OCI-LY3 (cell line): Measurements from ENCODE around the gene ST3GAL4.

Source experiments
- H2AFZ ChIP-seq: fragments of 200-600, 300-600 bp; shearing (Covaris generic); 2 replicates; pipeline ENCODE4 v1.6.0; 2014; ENCODE audit warnings: antibody characterized with exemption, low read depth, low read length
- H3K27ac ChIP-seq: fragments of 200-600, 300-600 bp; sonication (generic); 2 replicates; pipeline ENCODE4 v1.5.1; 2014; ENCODE audit warnings: mild to moderate bottlenecking, low read length, moderate library complexity, mixed read lengths
- H3K27me3 ChIP-seq: fragments of 200-600, 300-600 bp; sonication (generic); 2 replicates; pipeline ENCODE4 v1.6.1; 2014; ENCODE audit warnings: low read depth, low read length, mixed read lengths
- H3K36me3 ChIP-seq: fragments of 200-600, 300-600 bp; sonication (generic); replicated peaks from 2 replicates; pipeline ENCODE3; 2014; ENCODE audit warnings: low read depth, low read length, mixed read lengths
- H3K4me1 ChIP-seq: fragments of 300-600, 200-600 bp; sonication (generic); 2 replicates; pipeline ENCODE4 v1.6.1; 2014; ENCODE audit warnings: low read length, mixed read lengths
- H3K4me2 ChIP-seq: fragments of 200-600, 300-600 bp; sonication (generic); 2 replicates; pipeline ENCODE4 v1.6.1; 2014; ENCODE audit warnings: low read length, mixed read lengths
- H3K4me3 ChIP-seq: fragments of 300-600, 200-600 bp; sonication (generic); 2 replicates; pipeline ENCODE4 v1.5.1; 2014; ENCODE audit warnings: antibody characterized with exemption, mild to moderate bottlenecking, low read length, moderate library complexity
- H3K79me2 ChIP-seq: fragments of 300-600, 200-600 bp; shearing (Covaris generic); 2 replicates; pipeline ENCODE4 v1.6.1; 2014; ENCODE audit warnings: mild to moderate bottlenecking, low read length, mixed read lengths
- H3K9ac ChIP-seq: fragments of 300-600, 200-600 bp; shearing (Covaris generic); 2 replicates; pipeline ENCODE4 v1.6.0; 2014; ENCODE audit warnings: mild to moderate bottlenecking, low read length, moderate library complexity
- H3K9me3 ChIP-seq: fragments of 200-600, 300-600 bp; shearing (Covaris generic); 2 replicates; pipeline ENCODE4 v1.6.1; 2014; ENCODE audit warnings: low read length, mixed read lengths; ENCODE audit not compliant: insufficient read depth
- H4K20me1 ChIP-seq: fragments of 200-600, 300-600 bp; sonication (generic); 2 replicates; pipeline ENCODE4 v1.6.1; 2016; ENCODE audit warnings: low read length, mixed read lengths; ENCODE audit not compliant: insufficient read depth
- EZH2phosphoT487 ChIP-seq: fragments of 200-600 bp; shearing (Covaris generic); IDR thresholded peaks from 2 replicates; pipeline ENCODE4 v1.6.1; 2018; ENCODE audit warnings: antibody characterized with exemption, mixed run types, low read depth
- TF ChIP-seq, protein P1 (sequence below): fragments of 200-600, 300-600 bp; sonication (generic); IDR thresholded peaks from 2 replicates; pipeline ENCODE4 v1.5.1; 2014; ENCODE audit warnings: antibody characterized with exemption, low read length, low read depth

Gene ST3GAL4

DNA sequence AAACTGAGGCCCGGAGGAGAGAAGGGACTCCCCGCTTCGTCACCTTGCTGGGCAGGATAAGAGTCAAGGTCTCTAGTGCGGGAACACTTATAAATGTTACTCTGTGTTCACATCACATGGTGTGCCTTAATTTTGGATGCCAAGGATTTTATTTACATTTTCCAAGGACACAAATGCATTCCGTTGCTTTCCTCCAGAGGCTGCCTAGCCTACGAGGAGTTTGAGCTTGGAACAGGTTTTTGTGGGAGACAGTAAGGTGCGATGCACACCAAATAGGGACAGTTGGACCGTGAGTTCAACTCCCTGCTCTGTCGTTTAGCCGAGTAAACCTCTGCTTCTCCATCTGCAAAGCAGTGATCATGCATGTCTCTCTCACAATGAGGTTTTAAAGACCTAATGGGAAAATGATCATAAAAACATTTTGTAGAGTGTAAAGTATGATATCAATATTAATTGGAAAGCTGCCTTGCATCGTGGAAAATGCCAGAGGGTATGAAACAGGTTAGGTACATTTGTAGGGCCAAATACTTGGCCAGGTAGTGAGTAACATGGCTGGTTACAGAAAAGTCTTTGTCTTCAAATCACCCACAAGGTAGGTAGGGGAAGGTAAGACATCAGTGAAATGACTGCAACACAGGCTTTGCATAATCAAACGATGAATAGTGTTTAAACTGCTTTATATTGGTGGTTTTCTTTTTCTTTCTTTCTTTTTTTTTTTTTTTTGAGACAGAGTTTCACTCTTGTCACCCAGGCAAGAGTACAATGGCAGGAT lies 61.8 kb downstream of the ST3GAL4 start:
- Histone ChIP-seq H3K27ac (no peak overlapping the region), H3K4me3 (no peak overlapping the region), H4K20me1 (peaks cover 22% of the 10 kb centered on the region), H3K27me3 (peaks cover 21% of the 10 kb centered on the region), H3K36me3 (no peaks in the 10 kb centered on the region), H3K4me2 (no peak overlapping the region), H3K4me1 (peaks cover 14% of the 10 kb centered on the region), H3K9ac (no peak overlapping the region), H2AFZ (no peak overlapping the region), H3K79me2 (no peaks in the 10 kb centered on the region), H3K9me3 (no peaks in the 10 kb centered on the region)
- TF ChIP-seq EZH2phosphoT487 = no peak
- TF ChIP-seq, protein P1, sequence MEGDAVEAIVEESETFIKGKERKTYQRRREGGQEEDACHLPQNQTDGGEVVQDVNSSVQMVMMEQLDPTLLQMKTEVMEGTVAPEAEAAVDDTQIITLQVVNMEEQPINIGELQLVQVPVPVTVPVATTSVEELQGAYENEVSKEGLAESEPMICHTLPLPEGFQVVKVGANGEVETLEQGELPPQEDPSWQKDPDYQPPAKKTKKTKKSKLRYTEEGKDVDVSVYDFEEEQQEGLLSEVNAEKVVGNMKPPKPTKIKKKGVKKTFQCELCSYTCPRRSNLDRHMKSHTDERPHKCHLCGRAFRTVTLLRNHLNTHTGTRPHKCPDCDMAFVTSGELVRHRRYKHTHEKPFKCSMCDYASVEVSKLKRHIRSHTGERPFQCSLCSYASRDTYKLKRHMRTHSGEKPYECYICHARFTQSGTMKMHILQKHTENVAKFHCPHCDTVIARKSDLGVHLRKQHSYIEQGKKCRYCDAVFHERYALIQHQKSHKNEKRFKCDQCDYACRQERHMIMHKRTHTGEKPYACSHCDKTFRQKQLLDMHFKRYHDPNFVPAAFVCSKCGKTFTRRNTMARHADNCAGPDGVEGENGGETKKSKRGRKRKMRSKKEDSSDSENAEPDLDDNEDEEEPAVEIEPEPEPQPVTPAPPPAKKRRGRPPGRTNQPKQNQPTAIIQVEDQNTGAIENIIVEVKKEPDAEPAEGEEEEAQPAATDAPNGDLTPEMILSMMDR = no peak

DNA sequence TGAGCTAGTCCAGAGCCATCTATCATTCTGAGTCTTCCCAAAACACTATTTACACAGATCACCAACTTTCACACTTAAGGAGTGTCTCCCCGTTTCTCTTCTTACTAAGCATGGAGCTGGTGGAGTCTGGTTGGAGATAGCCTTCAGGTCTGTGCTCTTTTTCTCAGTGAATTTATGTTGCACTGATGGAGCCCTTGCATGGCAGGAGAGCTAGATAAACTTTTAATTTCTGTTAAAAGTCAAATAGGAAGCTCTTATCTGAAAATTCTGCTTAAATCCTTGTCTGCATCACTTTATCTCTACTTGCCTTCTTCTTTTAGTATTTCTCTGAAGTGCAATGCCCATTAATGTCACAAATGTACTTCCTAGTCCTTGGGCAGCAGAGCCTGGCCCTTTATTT lies 63.4 kb downstream of the ST3GAL4 start:
- Histone ChIP-seq H3K36me3 (no peaks in the 10 kb centered on the region), H3K9me3 (no peaks in the 10 kb centered on the region), H2AFZ (no peak overlapping the region), H3K4me3 (no peak overlapping the region), H3K27me3 (peaks cover 29% of the 10 kb centered on the region), H3K4me1 (peaks cover 14% of the 10 kb centered on the region), H4K20me1 (peaks cover 33% of the 10 kb centered on the region), H3K27ac (no peak overlapping the region), H3K79me2 (no peaks in the 10 kb centered on the region), H3K9ac (no peak overlapping the region), H3K4me2 (no peak overlapping the region)
- TF ChIP-seq, protein P1 = no peak
- TF ChIP-seq EZH2phosphoT487 = no peak

DNA sequence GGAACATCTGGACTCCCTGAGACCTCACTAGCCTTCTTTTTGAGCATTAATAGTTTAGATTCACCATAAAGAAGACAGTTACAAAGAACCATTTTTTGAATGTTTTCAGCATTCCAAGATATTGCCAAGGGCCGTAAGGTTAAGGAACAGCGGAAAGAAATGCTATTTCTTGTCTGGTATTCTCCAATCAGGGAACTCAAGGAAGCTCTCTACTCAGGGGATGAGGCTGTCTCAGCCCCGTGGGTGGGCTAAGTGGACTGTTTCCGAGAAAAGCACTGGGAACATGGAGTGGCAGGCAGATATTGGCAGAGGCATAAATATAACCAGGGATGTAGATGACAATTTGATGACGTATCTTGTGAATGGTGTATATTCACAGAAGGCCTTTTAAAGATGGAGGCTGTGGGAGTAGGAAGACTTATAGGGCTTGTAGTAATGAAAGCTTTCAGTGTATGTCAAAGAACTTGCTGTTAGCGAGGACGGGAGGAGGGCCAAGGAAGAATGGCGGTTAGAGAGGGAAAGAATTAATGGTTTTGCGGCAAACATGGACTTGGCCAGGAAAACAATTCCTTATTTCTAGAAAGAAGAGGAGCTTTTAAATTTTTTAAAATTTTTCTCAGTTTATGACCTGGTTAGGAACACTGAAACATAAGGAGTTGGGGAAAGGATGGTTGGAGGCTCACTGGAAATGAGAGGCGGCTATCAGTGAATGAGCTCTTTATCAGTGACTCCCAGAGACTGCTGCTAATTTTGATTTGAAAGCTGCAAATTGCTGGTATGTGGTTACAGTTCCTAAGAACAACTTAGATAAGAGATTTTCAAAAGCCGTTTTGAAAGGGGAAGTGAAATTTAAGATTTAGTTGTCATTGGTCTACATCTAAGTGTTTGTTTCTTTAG lies 64.6 kb downstream of the ST3GAL4 start:
- Histone ChIP-seq H4K20me1 (peaks cover 33% of the 10 kb centered on the region), H3K4me1 (peaks cover 14% of the 10 kb centered on the region), H3K9me3 (no peaks in the 10 kb centered on the region), H2AFZ (no peak overlapping the region), H3K36me3 (no peaks in the 10 kb centered on the region), H3K4me3 (peak overlapping the region; percentile 13; the same call in 1 of the 2 replicates), H3K79me2 (no peaks in the 10 kb centered on the region), H3K27me3 (peaks cover 29% of the 10 kb centered on the region), H3K9ac (no peak overlapping the region), H3K27ac (no peak overlapping the region), H3K4me2 (peak overlapping the region; percentile 53)
- TF ChIP-seq, protein P1 = no peak
- TF ChIP-seq EZH2phosphoT487 = no peak

DNA sequence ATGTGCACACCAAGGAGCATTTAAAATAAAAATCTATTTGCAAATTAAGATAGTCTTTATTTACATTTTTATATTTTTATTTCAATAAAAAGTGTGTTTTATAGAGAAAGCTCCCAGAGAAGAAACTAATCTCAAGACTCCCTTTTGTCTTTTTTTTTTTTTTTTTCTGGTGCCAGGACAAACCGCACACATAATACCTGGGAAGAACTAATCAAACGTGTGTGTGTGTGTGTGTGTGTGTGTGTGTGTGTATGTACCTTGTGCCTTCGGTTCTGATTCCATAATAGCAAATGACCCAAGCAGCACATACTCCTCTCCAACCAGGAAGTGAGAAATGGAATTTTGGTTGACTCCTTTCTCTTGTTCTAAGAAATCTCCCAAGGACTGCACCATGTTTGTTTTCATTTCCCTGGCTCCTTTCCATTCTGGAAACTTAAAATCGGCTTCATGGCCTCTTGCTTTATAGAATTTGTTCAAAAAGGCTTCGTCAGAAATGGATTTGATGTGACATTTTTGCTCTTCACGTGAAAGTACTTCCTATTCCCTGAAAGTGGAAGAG lies 65.3 kb downstream of the ST3GAL4 start:
- TF ChIP-seq, protein P1 = no peak
- no peak for TF ChIP-seq EZH2phosphoT487
- H3K79me2 ChIP-seq = no peaks in the 10 kb centered on the region
- H3K9me3 ChIP-seq = no peaks in the 10 kb centered on the region
- H3K4me3 ChIP-seq = no peak overlapping the region
- H4K20me1 ChIP-seq = peaks cover 33% of the 10 kb centered on the region
- H3K36me3 ChIP-seq = no peaks in the 10 kb centered on the region
- peaks cover 14% of the 10 kb centered on the region for H3K4me1 ChIP-seq
- no peak overlapping the region for H2AFZ ChIP-seq
- H3K4me2 ChIP-seq = 0 out of 2 replicates have a peak overlapping the region, but pooled peaks have one; percentile 6
- peaks cover 29% of the 10 kb centered on the region for H3K27me3 ChIP-seq
- H3K9ac ChIP-seq = no peak overlapping the region
- no peak overlapping the region for H3K27ac ChIP-seq
